CD14-positive monocyte (primary cell): ENCODE results near the gene DENND1A. TPM values are rescaled to one million over a fixed set of nuclear protein-coding genes. Genes with fewer than 3 reads are reported as not detected.

Source experiments
- DNase-seq, 3 donors: peaks; one replicate each; pipeline ENCODE4 v3.0.0-alpha.2; 2011 to 2022
- H2AFZ ChIP-seq: 2 replicates; pipeline ENCODE4 v1.6.0; 2012; ENCODE audit warnings: mild to moderate bottlenecking, low read depth, low read length, inconsistent platforms; ENCODE audit not compliant: insufficient read depth, poor library complexity, severe bottlenecking
- H3K27ac ChIP-seq, 2 donors: 1 replicate in 1 of 2; 2 replicates in 1 of 2; pipeline ENCODE4 v1.5.1; 2012 to 2013; ENCODE audit warnings: low read length in 2 of 2, control low read depth in 1 of 2, inconsistent platforms in 1 of 2, low read depth in 1 of 2, mild to moderate bottlenecking in 1 of 2
- H3K27me3 ChIP-seq, 2 donors: one replicate each; pipeline versions ENCODE4 v1.6.0 to v1.6.1; 2011 to 2013; ENCODE audit warnings: low read length in 2 of 2; ENCODE audit not compliant: control insufficient read depth in 2 of 2, insufficient read depth in 2 of 2
- H3K36me3 ChIP-seq, 2 donors: replicated peaks in 1 of 2; 1 replicate in 1 of 2; 2 replicates in 1 of 2; pipeline versions ENCODE4 v1.5.1 to v1.6.1; 2012 to 2013; ENCODE audit warnings: low read length in 2 of 2, control low read depth in 1 of 2, inconsistent platforms in 1 of 2, mild to moderate bottlenecking in 1 of 2; ENCODE audit not compliant: insufficient read depth in 2 of 2, control insufficient read depth in 1 of 2
- H3K4me1 ChIP-seq, 2 donors: 1 replicate in 1 of 2; 2 replicates in 1 of 2; pipeline versions ENCODE4 v1.5.1 to v1.6.1; 2012 to 2013; ENCODE audit warnings: low read length in 2 of 2, control low read depth in 1 of 2, inconsistent platforms in 1 of 2, mild to moderate bottlenecking in 1 of 2, moderate library complexity in 1 of 2; ENCODE audit not compliant: insufficient read depth in 2 of 2, control insufficient read depth in 1 of 2
- H3K4me2 ChIP-seq: replicated peaks from 2 replicates; pipeline ENCODE3; 2012; ENCODE audit warnings: low read length, moderate library complexity, mild to moderate bottlenecking; ENCODE audit not compliant: poor library complexity, severe bottlenecking; ENCODE audit errors: extremely low read depth
- H3K4me3 ChIP-seq, 3 experiments: fragments of 200-600 bp in 1 of 3; sonication (generic) in 1 of 3; replicated peaks in 1 of 3; 1 replicate in 2 of 3; 2 replicates in 1 of 3; pipeline ENCODE4 v1.5.1; 2011 to 2013; ENCODE audit warnings: low read length in 3 of 3, mild to moderate bottlenecking in 3 of 3, control low read depth in 2 of 3, low read depth in 2 of 3, inconsistent platforms in 1 of 3, moderate library complexity in 1 of 3
- H3K79me2 ChIP-seq: 2 replicates; pipeline ENCODE4 v1.6.0; 2012; ENCODE audit warnings: mild to moderate bottlenecking, control low read depth, inconsistent platforms, low read length, moderate library complexity; ENCODE audit not compliant: insufficient read depth
- H3K9ac ChIP-seq: 2 replicates; pipeline ENCODE4 v1.6.0; 2017; ENCODE audit warnings: low read length, mild to moderate bottlenecking; ENCODE audit not compliant: insufficient read depth, poor library complexity, severe bottlenecking
- H3K9me3 ChIP-seq, 2 donors: replicated peaks in 1 of 2; 1 replicate in 1 of 2; 2 replicates in 1 of 2; pipeline versions ENCODE4 v1.5.1 to v1.6.1; 2012 to 2013; ENCODE audit warnings: low read length in 2 of 2, control low read depth in 1 of 2; ENCODE audit not compliant: control insufficient read depth in 1 of 2, insufficient read depth in 1 of 2
- H4K20me1 ChIP-seq: 2 replicates; pipeline ENCODE4 v1.6.0; 2012; ENCODE audit warnings: mild to moderate bottlenecking, low read length, control low read depth, moderate library complexity; ENCODE audit not compliant: insufficient read depth
- H3K27ac Mint-ChIP-seq, 7 donors: one replicate each; pipeline ENCODE4 v1.8.0; 2020; ENCODE audit warnings: mild to moderate bottlenecking in 7 of 7, mixed read lengths in 7 of 7, moderate library complexity in 6 of 7, inconsistent platforms in 2 of 7
- H3K27me3 Mint-ChIP-seq, 3 donors: one replicate each; pipeline ENCODE4 v1.8.0; 2021 to 2022; ENCODE audit warnings: low read depth in 3 of 3, mild to moderate bottlenecking in 3 of 3, mixed read lengths in 3 of 3, moderate library complexity in 3 of 3, inconsistent platforms in 1 of 3
- H3K36me3 Mint-ChIP-seq, 2 donors: one replicate each; pipeline ENCODE4 v1.8.0; 2020; ENCODE audit warnings: mixed read lengths in 2 of 2, inconsistent platforms in 1 of 2, mild to moderate bottlenecking in 1 of 2
- H3K4me1 Mint-ChIP-seq: one replicate; pipeline ENCODE4 v1.8.0; 2020; ENCODE audit warnings: mild to moderate bottlenecking, mixed read lengths
- H3K4me3 Mint-ChIP-seq, 2 donors: one replicate each; pipeline ENCODE4 v1.8.0; 2020; ENCODE audit warnings: mild to moderate bottlenecking in 2 of 2, mixed read lengths in 2 of 2, moderate library complexity in 1 of 2
- H3K9me3 Mint-ChIP-seq, 7 donors: one replicate each; pipeline ENCODE4 v1.8.0; 2020 to 2022; ENCODE audit warnings: mixed read lengths in 7 of 7, mild to moderate bottlenecking in 6 of 7, moderate library complexity in 6 of 7, inconsistent platforms in 2 of 7
- CTCF ChIP-seq: fragments of 200-600 bp; IDR thresholded peaks from one replicate; pipeline ENCODE4 v1.8.0; 2022; ENCODE audit warnings: antibody characterized with exemption, mild to moderate bottlenecking
- WGBS: methylation state at CpG from one replicate; pipeline ENCODE4 v1.1.5; 2013; ENCODE audit warnings: missing lambda C conversion rate; ENCODE audit not compliant: insufficient coverage; 5-methylcytosine and 5-hydroxymethylcytosine counted together
- intact Hi-C, 2 donors: fragments of 100-400 bp; cut with micrococcal nuclease; formaldehyde crosslinking; loops; one replicate each; pipeline versions ENCODE4 v1.15.0 to v1.15.1; 2023
- polyA plus RNA-seq, 3 donors: library from polyadenylated mRNA; depleted of rRNA in 1 of 3; unstranded in 2 of 3; stranded (reverse) in 1 of 3; fragments of 300-500 nt in 2 of 3; fragments of >200 nt in 1 of 3; fragmentation: Illumina TruSeq in 2 of 3; gene quantifications; 1 replicate in 2 of 3; 2 replicates in 1 of 3; pipeline ENCODE4 v1.2.3, GENCODE V29; 2012 to 2021

Gene DENND1A
- polyA plus RNA-seq, 3 donors, result 24.8 to 73.0 (median 29.4) TPM

GRCh38 chr9:123722378-123722777 is 207.5 kb downstream of the DENND1A start:
- peaks cover 10 to 24% (median 17%) of the 10 kb centered on the region in 7 donors for H3K9me3 Mint-ChIP-seq
- H3K27ac ChIP-seq, result no peak overlapping the region
- H3K4me2 ChIP-seq, result no peak overlapping the region
- H3K9me3 ChIP-seq, result peaks cover 13 to 15% of the 10 kb centered on the region in 2 donors
- peaks cover 0 to 47% of the 10 kb centered on the region in 2 donors for H3K36me3 ChIP-seq
- peaks cover 40% of the 10 kb centered on the region for H3K79me2 ChIP-seq
- intact Hi-C loops, result no loop called here
- H4K20me1 ChIP-seq, result peaks cover 96% of the 10 kb centered on the region
- peaks cover 38 to 53% of the 10 kb centered on the region in 2 donors for H3K36me3 Mint-ChIP-seq
- H3K4me3 Mint-ChIP-seq, result no peak overlapping the region
- no peak for DNase-seq
- peaks cover 3% of the 10 kb centered on the region for H3K4me1 Mint-ChIP-seq
- H2AFZ ChIP-seq, result no peak overlapping the region
- H3K27ac Mint-ChIP-seq, result no peak overlapping the region
- no peak overlapping the region for H3K9ac ChIP-seq
- no peaks in the 10 kb centered on the region for H3K27me3 ChIP-seq
- 96% methylated on average over 4 of the region's 4 CpGs for WGBS
- H3K4me1 ChIP-seq, result no peaks in the 10 kb centered on the region
- H3K4me3 ChIP-seq, result no peak overlapping the region
- TF ChIP-seq CTCF, result no peak
- no peaks in the 10 kb centered on the region for H3K27me3 Mint-ChIP-seq

- Histone ChIP-seq H3K4me2 (no peak overlapping the region), H3K9ac (no peak overlapping the region), H3K4me3 (no peak overlapping the region), H3K36me3 (peaks cover 0 to 32% of the 10 kb centered on the region in 2 donors), H2AFZ (no peak overlapping the region), H3K9me3 (peaks cover 9 to 10% of the 10 kb centered on the region in 2 donors), H3K27ac (no peak overlapping the region), H4K20me1 (peaks cover 96% of the 10 kb centered on the region), H3K27me3 (no peaks in the 10 kb centered on the region), H3K79me2 (peaks cover 26% of the 10 kb centered on the region), H3K4me1 (no peaks in the 10 kb centered on the region)
- Mint-ChIP-seq H3K27me3 (no peaks in the 10 kb centered on the region), H3K9me3 (peaks cover 5 to 14% (median 12%) of the 10 kb centered on the region in 7 donors), H3K4me1 (peaks cover 3% of the 10 kb centered on the region), H3K36me3 (peaks cover 26 to 33% of the 10 kb centered on the region in 2 donors), H3K27ac (no peak overlapping the region), H3K4me3 (no peak overlapping the region)
- no peak for TF ChIP-seq CTCF
- no peak for DNase-seq
- intact Hi-C loops, result no loop called here
- WGBS, result 88% methylated on average over 1 of the region's 1 CpG
These were observed 211.7 kb downstream of the DENND1A start for GRCh38 chr9:123718188-123718587.
